ENCODE results near the gene EXOC7. TPM values are rescaled to one million over a fixed set of nuclear protein-coding genes. Genes with fewer than 3 reads are reported as not detected.
A peak's percentile ranks its signal among the peaks of the same experiment; 100 is the strongest.

The EXOC7 gene
- total RNA-seq, 2 experiments from 2014 or later: 43.5 to 46.6 TPM

DNA sequence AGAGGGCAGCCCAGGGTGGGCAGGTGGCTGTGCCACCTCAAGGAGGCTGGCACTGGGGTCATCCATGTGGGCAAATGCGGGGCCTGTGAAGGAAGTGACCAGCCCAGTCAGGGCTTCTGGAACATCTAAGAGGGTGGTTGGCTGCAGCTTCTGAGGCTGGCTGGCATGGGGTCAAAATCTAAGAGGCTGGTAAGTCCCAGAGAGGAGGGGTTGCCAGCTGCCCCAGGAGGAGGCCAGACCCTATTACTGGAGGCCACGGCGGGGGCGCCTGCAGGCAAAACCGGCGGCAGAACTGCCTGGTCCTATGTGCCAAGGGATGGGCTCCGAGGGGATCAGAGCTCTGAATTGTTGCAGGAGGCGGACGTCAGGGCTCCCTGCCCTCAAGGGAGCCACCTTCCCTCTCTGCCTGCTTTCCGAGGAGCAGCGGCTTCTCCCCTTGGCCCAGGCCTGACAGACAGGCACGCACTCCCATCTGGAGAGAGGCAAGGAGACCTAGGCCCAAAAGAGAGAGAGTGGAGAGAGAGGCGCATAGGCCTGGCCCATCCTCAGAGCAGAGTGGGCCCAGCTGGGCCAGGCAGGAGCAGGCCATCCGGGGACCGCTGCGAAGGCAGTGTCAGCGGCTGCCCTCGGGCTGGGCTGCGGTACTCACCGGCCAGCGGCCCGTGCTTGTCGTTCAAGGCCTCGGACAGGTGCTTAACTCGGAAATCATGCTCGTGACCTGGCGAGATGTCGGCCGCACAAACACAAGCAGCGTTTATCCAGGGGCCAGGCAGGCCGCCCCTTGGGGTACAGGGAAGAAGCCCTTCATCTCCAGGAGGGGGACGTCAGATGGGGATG is 13.7 kb downstream of the EXOC7 start:
- Mint-ChIP-seq H3K4me3 (no peak overlapping the region), H3K4me1 (ENCODE audit: low read depth) (peaks cover 3% of the 10 kb centered on the region), H3K9me3 (no peaks in the 10 kb centered on the region), H3K27me3 (ENCODE audit: low read depth) (no peaks in the 10 kb centered on the region), H3K36me3 (ENCODE audit: low read depth) (peaks cover 3% of the 10 kb centered on the region), H3K27ac (peak overlapping the region; percentile 24)
- DNase-seq: no peak
- intact Hi-C loops (cut with micrococcal nuclease): no loop called here
- CTCF ChIA-PET: interaction anchor here (1.2 to 1.6 kb wide), 2 partner anchors 75 to 76 kb away, joined by 3 to 6 read pairs; no protein-coding TSS in a partner anchor

DNA sequence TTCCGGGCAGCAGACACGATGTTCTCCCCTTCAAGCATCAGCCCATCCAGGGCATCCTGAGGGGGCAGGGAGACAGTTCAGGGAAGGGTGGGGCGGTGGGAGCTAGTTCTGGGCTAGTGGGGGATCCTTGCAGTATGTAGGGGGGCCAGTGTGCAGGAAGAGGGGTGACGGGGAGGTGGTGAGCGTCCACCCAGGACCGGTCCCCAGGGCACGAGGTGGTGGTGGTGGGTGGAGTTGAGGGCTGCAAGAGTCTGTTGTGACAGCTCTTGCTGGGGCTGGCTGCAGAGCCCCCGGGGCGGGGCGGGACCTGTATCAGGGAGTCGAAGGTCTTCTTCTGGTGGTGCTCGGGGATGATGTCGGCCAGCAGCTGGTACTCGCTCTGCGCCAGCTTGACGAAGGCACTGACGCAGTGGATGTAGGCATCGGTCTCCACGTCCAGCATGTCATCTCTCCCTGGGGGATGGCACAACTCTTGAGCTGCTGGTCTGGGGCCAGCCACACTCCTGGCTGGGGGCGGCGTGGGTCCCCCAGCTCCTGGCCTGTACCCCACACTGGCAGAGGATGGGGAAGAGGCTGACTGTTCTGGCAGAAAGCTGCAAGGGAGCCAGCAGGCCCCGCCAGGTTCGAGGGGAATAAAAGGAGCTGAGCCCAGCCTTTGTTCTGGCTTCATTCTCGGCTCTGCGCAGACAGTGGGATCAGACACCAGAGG is 14.6 kb downstream of the EXOC7 start:
- CTCF ChIA-PET: interaction anchor here (1.6 kb wide), 1 partner anchor 75 kb away, joined by 6 read pairs; no protein-coding TSS in a partner anchor
- H3K27ac Mint-ChIP-seq: no peak overlapping the region
- no peaks in the 10 kb centered on the region for H3K27me3 Mint-ChIP-seq (ENCODE audit: low read depth)
- DNase-seq: no peak
- no peak overlapping the region for H3K4me3 Mint-ChIP-seq
- H3K9me3 Mint-ChIP-seq: no peaks in the 10 kb centered on the region
- intact Hi-C loops (cut with micrococcal nuclease): no loop called here
- H3K36me3 Mint-ChIP-seq (ENCODE audit: low read depth): peaks cover 5% of the 10 kb centered on the region
- H3K4me1 Mint-ChIP-seq (ENCODE audit: low read depth): peaks cover 3% of the 10 kb centered on the region

DNA sequence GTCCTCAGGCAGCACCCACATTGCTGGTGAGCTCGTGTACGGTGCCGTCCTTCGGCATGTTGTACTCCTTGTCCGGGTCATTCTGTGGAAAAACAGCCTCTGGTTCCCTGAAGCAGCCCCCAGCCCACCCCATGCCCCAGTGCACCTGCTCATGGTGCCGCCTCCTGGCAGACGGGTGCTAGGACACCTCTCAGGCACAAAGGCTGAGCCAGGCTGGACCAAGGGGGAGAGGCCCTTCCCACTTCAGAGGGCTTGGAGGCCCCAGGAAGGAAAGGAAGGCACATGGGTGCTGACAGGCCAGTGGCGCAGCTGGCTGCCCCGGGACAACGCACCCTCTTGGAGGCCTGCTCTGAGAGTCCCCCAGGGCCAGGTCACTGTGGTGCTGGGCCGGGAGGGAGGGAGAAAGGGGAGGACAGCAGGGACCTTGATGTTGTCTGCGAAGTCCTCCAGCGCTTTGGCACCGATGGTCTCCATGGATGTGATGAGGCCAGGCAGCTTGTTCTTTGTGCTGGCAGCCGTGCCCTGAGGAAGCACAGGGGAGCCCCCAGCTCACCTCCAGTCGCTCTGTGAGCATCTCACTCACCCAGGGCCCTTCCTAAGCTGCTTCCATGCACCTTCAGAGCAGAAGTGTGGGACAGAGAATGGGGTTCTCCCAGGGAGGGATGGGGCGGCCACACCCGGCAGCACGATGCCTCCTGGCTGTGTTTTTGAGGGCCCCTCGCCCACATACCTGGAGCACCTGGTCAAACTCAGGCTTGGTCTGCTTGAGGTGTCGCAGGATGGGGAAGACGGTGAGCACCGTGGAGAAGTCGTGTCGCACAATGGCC is 15.3 kb downstream of the EXOC7 start:
- Mint-ChIP-seq H3K4me1 (ENCODE audit: low read depth) (peaks cover 3% of the 10 kb centered on the region), H3K4me3 (no peak overlapping the region), H3K27me3 (ENCODE audit: low read depth) (no peaks in the 10 kb centered on the region), H3K27ac (no peak overlapping the region), H3K9me3 (no peaks in the 10 kb centered on the region), H3K36me3 (ENCODE audit: low read depth) (peaks cover 5% of the 10 kb centered on the region)
- no peak for DNase-seq
- intact Hi-C loops (cut with micrococcal nuclease): no loop called here
- CTCF ChIA-PET: interaction anchor here (1.6 kb wide), 1 partner anchor 74 kb away, joined by 6 read pairs; no protein-coding TSS in a partner anchor

DNA sequence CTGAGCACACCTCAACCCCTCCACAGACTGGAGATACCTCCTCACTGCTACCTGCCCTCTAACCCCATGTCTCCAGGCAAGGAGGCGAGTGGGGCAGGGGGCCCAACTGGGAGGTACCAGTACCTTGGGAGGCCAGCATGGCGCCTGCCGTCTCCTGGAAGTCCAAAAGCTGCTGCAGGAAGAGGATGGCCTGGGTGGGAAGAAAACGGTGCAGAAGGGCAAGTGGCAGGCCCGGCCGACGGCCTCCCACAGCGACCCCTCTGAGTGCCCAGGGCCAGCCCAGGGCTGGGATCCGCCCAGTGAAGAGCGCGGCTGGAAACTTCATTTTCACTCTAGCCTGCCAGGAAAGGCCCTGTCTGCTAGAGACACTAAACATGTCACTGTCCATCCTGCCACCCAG is 16.1 kb downstream of the EXOC7 start:
- H3K36me3 Mint-ChIP-seq (ENCODE audit: low read depth): peaks cover 5% of the 10 kb centered on the region
- peaks cover 3% of the 10 kb centered on the region for H3K4me1 Mint-ChIP-seq (ENCODE audit: low read depth)
- H3K27ac Mint-ChIP-seq: no peak overlapping the region
- H3K27me3 Mint-ChIP-seq (ENCODE audit: low read depth): no peaks in the 10 kb centered on the region
- CTCF ChIA-PET: no interaction called here
- no peaks in the 10 kb centered on the region for H3K9me3 Mint-ChIP-seq
- intact Hi-C loops (cut with micrococcal nuclease): no loop called here
- no peak overlapping the region for H3K4me3 Mint-ChIP-seq
- DNase-seq: no peak

GRCh38 chr17:76086384-76086783 is 17.2 kb downstream of the EXOC7 start:
- H3K36me3 Mint-ChIP-seq (ENCODE audit: low read depth): peaks cover 5% of the 10 kb centered on the region
- CTCF ChIA-PET: interaction anchor here (0.6 kb wide), 1 partner anchor 32 kb away, joined by 3 read pairs; no protein-coding TSS in a partner anchor
- H3K9me3 Mint-ChIP-seq: no peaks in the 10 kb centered on the region
- H3K4me3 Mint-ChIP-seq: no peak overlapping the region
- DNase-seq: no peak
- H3K27ac Mint-ChIP-seq: no peak overlapping the region
- intact Hi-C loops (cut with micrococcal nuclease): no loop called here
- H3K27me3 Mint-ChIP-seq (ENCODE audit: low read depth): no peaks in the 10 kb centered on the region
- H3K4me1 Mint-ChIP-seq (ENCODE audit: low read depth): no peaks in the 10 kb centered on the region

DNA sequence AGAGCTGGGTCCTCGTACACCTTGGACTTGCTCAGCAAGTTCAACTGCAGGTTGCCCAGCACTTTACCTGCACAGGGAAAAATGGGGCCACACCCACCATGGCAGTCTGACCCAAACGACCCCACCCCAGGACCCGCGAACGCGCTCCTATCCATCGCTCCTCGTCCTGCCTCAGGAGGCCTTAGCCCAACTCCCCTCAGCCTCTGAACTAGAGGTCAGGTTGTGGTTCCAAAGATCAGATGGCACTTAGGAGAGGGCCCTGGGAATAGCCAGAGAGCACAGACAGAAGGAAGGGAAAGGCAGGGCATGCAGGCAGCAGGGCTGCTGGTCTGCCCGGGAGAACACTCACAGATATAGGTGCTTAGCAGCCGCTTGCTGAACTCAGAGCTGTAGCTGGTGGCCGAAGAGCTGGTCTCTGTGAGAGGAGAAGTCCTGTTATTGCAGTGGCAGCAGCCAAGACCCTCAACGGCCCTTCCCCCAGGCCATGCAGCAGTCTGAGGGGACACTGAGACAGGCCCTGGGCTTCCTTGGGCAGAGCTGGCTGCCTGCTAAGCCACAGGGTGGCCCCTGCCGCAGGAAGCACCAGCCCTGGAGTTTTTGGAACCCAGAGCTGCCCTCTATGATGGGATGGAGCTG is 17.7 kb downstream of the EXOC7 start:
- no peak for DNase-seq
- CTCF ChIA-PET: interaction anchor here (0.6 kb wide), 1 partner anchor 33 kb away, joined by 3 read pairs; no protein-coding TSS in a partner anchor
- Mint-ChIP-seq H3K9me3 (no peaks in the 10 kb centered on the region), H3K27ac (no peak overlapping the region), H3K27me3 (ENCODE audit: low read depth) (no peaks in the 10 kb centered on the region), H3K4me1 (ENCODE audit: low read depth) (no peaks in the 10 kb centered on the region), H3K4me3 (no peak overlapping the region), H3K36me3 (ENCODE audit: low read depth) (peaks cover 5% of the 10 kb centered on the region)
- intact Hi-C loops (cut with micrococcal nuclease): no loop called here

DNA sequence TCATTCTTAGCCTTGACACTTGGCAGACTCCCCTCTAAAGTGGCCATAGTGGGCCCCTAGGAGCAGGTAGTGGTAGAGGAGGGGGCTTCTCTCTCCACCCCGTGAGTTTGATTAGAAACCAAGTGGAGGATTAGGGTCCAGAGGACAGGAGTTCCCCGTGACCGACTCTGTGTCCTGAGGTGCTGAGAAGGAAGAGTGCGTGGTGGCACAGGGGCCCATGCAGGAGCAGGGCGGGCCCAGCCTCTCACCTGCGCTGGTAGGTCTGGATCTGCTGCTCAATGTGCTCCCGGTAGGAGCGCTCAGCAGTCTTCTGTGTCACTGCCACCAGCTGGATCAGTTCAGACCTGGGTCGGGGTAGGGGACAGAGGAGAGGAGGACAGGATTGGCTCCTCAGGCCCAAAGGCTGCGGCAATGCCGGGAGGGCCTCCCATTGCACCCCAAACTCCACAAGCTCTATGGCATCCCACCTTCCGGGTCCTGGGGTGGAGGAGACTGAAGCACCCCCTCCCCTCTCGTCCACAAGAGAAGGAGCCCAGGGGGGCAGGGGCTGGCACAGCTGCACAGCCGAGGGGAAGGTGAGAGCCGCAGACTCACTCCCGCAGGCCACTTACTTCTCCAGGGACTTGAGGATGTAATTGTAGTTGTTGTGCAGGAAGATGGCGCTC is 18.4 kb downstream of the EXOC7 start:
- no peaks in the 10 kb centered on the region for H3K27me3 Mint-ChIP-seq (ENCODE audit: low read depth)
- no peaks in the 10 kb centered on the region for H3K4me1 Mint-ChIP-seq (ENCODE audit: low read depth)
- intact Hi-C loops (cut with micrococcal nuclease): no loop called here
- H3K4me3 Mint-ChIP-seq: no peak overlapping the region
- no peak overlapping the region for H3K27ac Mint-ChIP-seq
- H3K9me3 Mint-ChIP-seq: no peaks in the 10 kb centered on the region
- H3K36me3 Mint-ChIP-seq (ENCODE audit: low read depth): peaks cover 5% of the 10 kb centered on the region
- CTCF ChIA-PET: no interaction called here
- DNase-seq: no peak

- no peak for DNase-seq
- Mint-ChIP-seq H3K27ac (no peak overlapping the region), H3K4me1 (ENCODE audit: low read depth) (peaks cover 11% of the 10 kb centered on the region), H3K27me3 (ENCODE audit: low read depth) (peaks cover 9% of the 10 kb centered on the region), H3K4me3 (no peak overlapping the region), H3K9me3 (no peaks in the 10 kb centered on the region), H3K36me3 (ENCODE audit: low read depth) (peaks cover 5% of the 10 kb centered on the region)
- CTCF ChIA-PET: no interaction called here
- intact Hi-C loops (cut with micrococcal nuclease): no loop called here
Observed at GRCh38 chr17:76083536-76084182, 19.9 kb downstream of the EXOC7 start.

- Mint-ChIP-seq H3K4me3 (no peak overlapping the region), H3K36me3 (ENCODE audit: low read depth) (peaks cover 5% of the 10 kb centered on the region), H3K9me3 (no peaks in the 10 kb centered on the region), H3K4me1 (ENCODE audit: low read depth) (peaks cover 18% of the 10 kb centered on the region), H3K27me3 (ENCODE audit: low read depth) (peaks cover 16% of the 10 kb centered on the region), H3K27ac (no peak overlapping the region)
- CTCF ChIA-PET: no interaction called here
- intact Hi-C loops (cut with micrococcal nuclease): no loop called here
- no peak for DNase-seq
Observed at GRCh38 chr17:76082326-76083251, 21.0 kb downstream of the EXOC7 start.

DNA sequence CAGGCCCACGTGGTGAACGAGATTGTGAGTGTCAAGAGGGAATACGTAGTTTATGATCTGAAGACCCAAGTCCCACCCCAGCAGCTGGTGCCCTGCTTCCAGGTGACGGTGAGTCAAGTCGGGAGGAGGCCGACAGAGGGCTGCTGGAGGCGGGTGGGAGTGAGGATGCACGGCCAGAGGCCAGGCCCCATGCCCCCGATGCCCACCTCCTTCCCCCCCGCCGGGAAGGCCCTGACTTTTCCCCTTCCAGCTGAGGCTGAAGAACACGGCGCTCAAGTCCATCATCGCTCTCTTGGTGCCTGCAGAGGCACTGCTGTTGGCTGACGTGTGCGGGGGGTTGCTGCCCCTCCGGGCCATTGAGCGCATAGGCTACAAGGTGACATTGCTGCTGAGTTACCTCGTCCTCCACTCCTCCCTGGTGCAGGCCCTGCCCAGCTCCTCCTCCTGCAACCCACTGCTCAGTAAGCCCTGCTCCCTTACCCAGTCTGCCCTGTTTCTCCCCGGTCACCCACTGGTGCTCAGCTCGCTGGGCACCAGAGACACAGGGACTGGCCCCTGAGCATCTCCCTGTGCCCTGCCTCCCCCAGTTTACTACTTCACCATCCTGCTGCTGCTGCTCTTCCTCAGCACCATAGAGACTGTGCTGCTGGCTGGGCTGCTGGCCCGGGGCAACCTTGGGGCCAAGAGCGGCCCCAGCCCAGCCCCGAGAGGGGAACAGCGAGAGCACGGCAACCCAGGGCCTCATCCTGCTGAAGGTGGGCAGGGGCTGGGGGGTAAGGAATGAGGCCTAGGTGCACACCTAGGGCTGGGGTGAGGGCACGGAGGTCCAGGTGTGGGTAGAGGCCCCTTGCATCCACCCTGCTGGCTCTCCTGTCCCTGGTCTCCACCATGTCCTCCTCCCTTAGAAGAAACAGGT is 22.0 kb downstream of the EXOC7 start:
- intact Hi-C loops (cut with micrococcal nuclease): no loop called here
- no peak for DNase-seq
- Mint-ChIP-seq H3K4me1 (ENCODE audit: low read depth) (peaks cover 28% of the 10 kb centered on the region), H3K36me3 (ENCODE audit: low read depth) (peaks cover 5% of the 10 kb centered on the region), H3K4me3 (no peak overlapping the region), H3K27ac (no peak overlapping the region), H3K27me3 (ENCODE audit: low read depth) (peaks cover 26% of the 10 kb centered on the region), H3K9me3 (no peaks in the 10 kb centered on the region)
- CTCF ChIA-PET: no interaction called here
